Activated CD8-positive, alpha-beta memory T cell treated with anti-CD3 and anti-CD28 coated beads, Interleukin-2, amount 50 U/mL, for 48 hours (primary cell): ENCODE measurements around the gene SLITRK5.

Source experiments
- DNase-seq: peaks from one replicate; pipeline ENCODE4 v3.0.0-alpha.2; 2020

The SLITRK5 gene

DNA sequence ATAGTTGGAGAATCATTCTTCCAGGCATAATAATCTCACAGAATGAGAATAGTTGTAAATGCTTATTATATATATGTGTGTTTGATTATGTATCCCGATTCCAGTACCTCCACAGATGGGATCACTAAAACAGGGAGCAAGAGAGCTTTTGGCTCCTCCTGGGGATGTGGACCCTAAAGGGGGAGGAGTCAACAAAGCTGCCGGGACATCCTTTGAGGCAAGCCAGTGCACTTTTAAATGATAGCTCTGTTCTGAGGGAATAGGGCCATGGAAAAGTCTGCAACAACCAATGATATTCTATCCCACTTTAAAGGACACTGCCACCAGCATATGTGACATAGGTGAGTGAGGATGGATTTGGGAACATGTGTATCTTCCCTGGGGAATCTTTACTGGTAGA lies 40.8 kb downstream of the SLITRK5 start:
- DNase-seq: no peak
